Measurements from ENCODE around the gene LMLN. TPM values are rescaled to one million over a fixed set of nuclear protein-coding genes. Genes with fewer than 3 reads are reported as not detected.
A peak's percentile ranks its signal among the peaks of the same experiment; 100 is the strongest.

The LMLN gene
- total RNA-seq, 1 donor from 2014 or later, result 0.32 TPM

- H3K27me3 ChIP-seq, result no peaks in the 10 kb centered on the region
- H3K36me3 ChIP-seq, result no peaks in the 10 kb centered on the region
- no peak overlapping the region for H3K27ac ChIP-seq
- no peak for TF ChIP-seq CTCF (IDR thresholded peaks at IDR 0.05)
- DNase-seq (ENCODE audit: low spot score in 2 of 2), result no peak
- intact Hi-C loops (cut with DNase I), result no loop called here
- H3K4me1 ChIP-seq, result no peaks in the 10 kb centered on the region
- no peak overlapping the region for H3K4me3 ChIP-seq
- no peaks in the 10 kb centered on the region for H3K9me3 ChIP-seq
Observed at GRCh38 chr3:197936819-197937384, 23.1 kb upstream of the LMLN start.

- Histone ChIP-seq H3K27me3 (no peaks in the 10 kb centered on the region), H3K36me3 (no peaks in the 10 kb centered on the region), H3K27ac (no peak overlapping the region), H3K9me3 (no peaks in the 10 kb centered on the region), H3K4me3 (no peak overlapping the region), H3K4me1 (no peaks in the 10 kb centered on the region)
- no peak for DNase-seq (ENCODE audit: low spot score in 2 of 2)
- intact Hi-C loops (cut with DNase I), result no loop called here
- TF ChIP-seq CTCF (IDR thresholded peaks at IDR 0.05), result no peak
Observed at GRCh38 chr3:197940745-197941384, 19.2 kb upstream of the LMLN start.

- Histone ChIP-seq H3K9me3 (no peaks in the 10 kb centered on the region), H3K27me3 (no peaks in the 10 kb centered on the region), H3K4me1 (no peaks in the 10 kb centered on the region), H3K36me3 (no peaks in the 10 kb centered on the region), H3K27ac (no peak overlapping the region), H3K4me3 (no peak overlapping the region)
- intact Hi-C loops (cut with DNase I), result loop anchor here (1.0 kb wide), 1 partner anchor 37 kb away; no protein-coding TSS in a partner anchor
- peak; percentile 24 to 63 (median 62) for TF ChIP-seq CTCF (IDR thresholded peaks at IDR 0.05)
- peak in 1 of 2 donors; percentile 2 for DNase-seq (ENCODE audit: low spot score in 2 of 2)
Observed at GRCh38 chr3:197942956-197943556, 17.0 kb upstream of the LMLN start.

GRCh38 chr3:197949191-197949777, 10.7 kb upstream of the LMLN start:
- intact Hi-C loops (cut with DNase I), result no loop called here
- peak overlapping the region; percentile 62 to 71 for H3K4me3 ChIP-seq
- no peaks in the 10 kb centered on the region for H3K27me3 ChIP-seq
- H3K36me3 ChIP-seq, result peaks cover 25 to 33% of the 10 kb centered on the region in 2 donors
- no peaks in the 10 kb centered on the region for H3K9me3 ChIP-seq
- TF ChIP-seq CTCF (IDR thresholded peaks at IDR 0.05), result no peak
- DNase-seq (ENCODE audit: low spot score in 2 of 2), result no peak
- H3K4me1 ChIP-seq, result peaks cover 12 to 34% of the 10 kb centered on the region in 2 donors
- peak overlapping the region; percentile 86 to 87 for H3K27ac ChIP-seq

- peak; percentile 25 to 93 for DNase-seq (ENCODE audit: low spot score in 2 of 2)
- no peak for TF ChIP-seq CTCF (IDR thresholded peaks at IDR 0.05)
- Histone ChIP-seq H3K4me1 (peaks cover 12 to 34% of the 10 kb centered on the region in 2 donors), H3K9me3 (no peaks in the 10 kb centered on the region), H3K27me3 (no peaks in the 10 kb centered on the region), H3K27ac (peak within 1 kb of the TSS; percentile 86 to 87), H3K4me3 (peak within 1 kb of the TSS; percentile 62 to 71), H3K36me3 (peaks cover 32 to 40% of the 10 kb centered on the region in 2 donors)
- intact Hi-C loops (cut with DNase I), result loop anchor here (1.0 to 5.0 kb wide), 2 partner anchors 10 to 213 kb away; partner anchors contain the start of genes LMLN and RUBCN
Observed at GRCh38 chr3:197949778-197950676, 10.0 kb upstream of the LMLN start, which contains the start of gene RPL35A. RPL35A (plus strand) TSS chr3:197950190; CDS start chr3:197950968, 778 bp downstream.

All from ascending aorta (tissue), 2 donors.